Measurements from ENCODE around the gene SIGLEC6.

GRCh38 chr19:51530616-51531015 lies 854 bp downstream of the SIGLEC6 start:
- TF ChIP-seq POLR2A (IDR thresholded peaks at IDR 0.05) = no peak
- no peak for TF ChIP-seq EP300 (IDR thresholded peaks at IDR 0.05)
- TF ChIP-seq POLR2AphosphoS5 (IDR thresholded peaks at IDR 0.05) = no peak
- no peak for TF ChIP-seq CTCF (IDR thresholded peaks at IDR 0.05)
